Liver (tissue), 9 donors: ENCODE data around the gene ZBTB47. TPM values are rescaled to one million over a fixed set of nuclear protein-coding genes. Genes with fewer than 3 reads are reported as not detected.
A peak's percentile ranks its signal among the peaks of the same experiment; 100 is the strongest.

ENCODE experiments used
- DNase-seq: peaks from one replicate; pipeline ENCODE4 v3.0.0-alpha.2; 2017; ENCODE audit warnings: low spot score
- H3K27ac ChIP-seq, 2 donors: one replicate each; pipeline ENCODE4 v1.7.0; 2013; ENCODE audit warnings: inconsistent platforms in 2 of 2, low read length in 2 of 2, control low read depth in 1 of 2, low read depth in 1 of 2, mild to moderate bottlenecking in 1 of 2
- H3K27me3 ChIP-seq, 4 donors: one replicate each; pipeline versions ENCODE4 v1.6.1 to v1.7.0; 2013; ENCODE audit warnings: low read length in 3 of 4, inconsistent platforms in 1 of 4, mild to moderate bottlenecking in 1 of 4, moderate library complexity in 1 of 4; ENCODE audit not compliant: control insufficient read depth in 4 of 4, insufficient read depth in 4 of 4
- H3K36me3 ChIP-seq, 4 donors: one replicate each; pipeline versions ENCODE4 v1.6.1 to v1.7.0; 2013; ENCODE audit warnings: low read length in 3 of 4, mild to moderate bottlenecking in 3 of 4, low read depth in 1 of 4, moderate library complexity in 1 of 4; ENCODE audit not compliant: control insufficient read depth in 4 of 4, insufficient read depth in 3 of 4
- H3K4me1 ChIP-seq, 4 donors: one replicate each; pipeline versions ENCODE4 v1.6.1 to v1.7.0; 2013; ENCODE audit warnings: low read length in 3 of 4, mild to moderate bottlenecking in 3 of 4, moderate library complexity in 1 of 4; ENCODE audit not compliant: control insufficient read depth in 4 of 4, insufficient read depth in 4 of 4
- H3K4me3 ChIP-seq, 3 donors: one replicate each; pipeline versions ENCODE4 v1.6.1 to v1.7.0; 2013; ENCODE audit warnings: low read length in 3 of 3, control low read depth in 1 of 3, low read depth in 1 of 3, mild to moderate bottlenecking in 1 of 3
- H3K9ac ChIP-seq, 2 donors: one replicate each; pipeline ENCODE4 v1.7.0; 2013; ENCODE audit warnings: low read length in 2 of 2, mild to moderate bottlenecking in 2 of 2, moderate library complexity in 2 of 2, control low read depth in 1 of 2, low read depth in 1 of 2
- H3K9me3 ChIP-seq, 4 donors: one replicate each; pipeline versions ENCODE4 v1.6.1 to v1.7.0; 2013; ENCODE audit warnings: low read length in 3 of 4; ENCODE audit not compliant: control insufficient read depth in 4 of 4
- ATF3 ChIP-seq: IDR thresholded peaks from 2 replicates; pipeline ENCODE4 v1.6.1; 2016; ENCODE audit warnings: antibody characterized with exemption
- CTCF ChIP-seq: fragments of 150-350 bp; IDR thresholded peaks from 2 replicates; pipeline ENCODE4 v1.5.1; 2017; ENCODE audit warnings: improper control_type of control experiment, low read depth, low read length; ENCODE audit not compliant: missing input control
- EGR1 ChIP-seq, 2 donors: IDR thresholded peaks; 2 replicates each; pipeline ENCODE4 v1.6.1; 2016 to 2018; ENCODE audit warnings: antibody characterized with exemption in 2 of 2, low read depth in 2 of 2
- FOXA1 ChIP-seq: IDR thresholded peaks from 2 replicates; pipeline ENCODE4 v1.6.1; 2016; ENCODE audit warnings: antibody characterized with exemption
- FOXA2 ChIP-seq: IDR thresholded peaks from 2 replicates; pipeline ENCODE4 v1.6.1; 2016; ENCODE audit warnings: antibody characterized with exemption
- GABPA ChIP-seq, 2 donors: IDR thresholded peaks in 1 of 2; conservative IDR thresholded peaks in 1 of 2; 2 replicates each; pipeline ENCODE4 v1.6.1; 2016; ENCODE audit warnings: antibody characterized with exemption in 2 of 2, mild to moderate bottlenecking in 1 of 2, moderate library complexity in 1 of 2
- HNF4A ChIP-seq, 2 donors: conservative IDR thresholded peaks; 2 replicates each; pipeline ENCODE4 v1.6.1; 2016; ENCODE audit warnings: antibody characterized with exemption in 2 of 2, mild to moderate bottlenecking in 2 of 2
- HNF4G ChIP-seq: IDR thresholded peaks from 2 replicates; pipeline ENCODE4 v1.6.1; 2016; ENCODE audit warnings: antibody characterized with exemption
- JUND ChIP-seq, 2 donors: IDR thresholded peaks; 2 replicates each; pipeline ENCODE4 v1.6.1; 2016; ENCODE audit warnings: antibody characterized with exemption in 2 of 2
- MAX ChIP-seq: IDR thresholded peaks from 2 replicates; pipeline ENCODE4 v1.6.1; 2016; ENCODE audit warnings: antibody characterized with exemption
- NR2F2 ChIP-seq: IDR thresholded peaks from 2 replicates; pipeline ENCODE4 v1.6.1; 2016; ENCODE audit warnings: antibody characterized with exemption
- RAD21 ChIP-seq, 2 donors: IDR thresholded peaks; 2 replicates each; pipeline ENCODE4 v1.6.1; 2016; ENCODE audit warnings: antibody characterized with exemption in 2 of 2, mild to moderate bottlenecking in 2 of 2
- REST ChIP-seq: IDR thresholded peaks from 2 replicates; pipeline ENCODE4 v1.6.1; 2016; ENCODE audit warnings: antibody characterized with exemption, mild to moderate bottlenecking
- RXRA ChIP-seq, 2 donors: IDR thresholded peaks; 2 replicates each; pipeline ENCODE4 v1.6.1; 2017 to 2018; ENCODE audit warnings: antibody characterized with exemption in 2 of 2, mild to moderate bottlenecking in 1 of 2
- SP1 ChIP-seq: IDR thresholded peaks from 2 replicates; pipeline ENCODE4 v1.6.1; 2018; ENCODE audit warnings: antibody characterized with exemption, mild to moderate bottlenecking
- TAF1 ChIP-seq: conservative IDR thresholded peaks from 2 replicates; pipeline ENCODE4 v1.6.1; 2016; ENCODE audit warnings: antibody characterized with exemption, mild to moderate bottlenecking
- YY1 ChIP-seq: IDR thresholded peaks from 2 replicates; pipeline ENCODE4 v1.6.1; 2016; ENCODE audit warnings: antibody characterized with exemption, mild to moderate bottlenecking
- ZBTB33 ChIP-seq: IDR thresholded peaks from 2 replicates; pipeline ENCODE4 v1.6.1; 2016; ENCODE audit warnings: antibody characterized with exemption
- WGBS: extraction: QIAGEN DNeasy Blood & Tissue Kit; methylation state at CpG from one replicate; pipeline ENCODE4 v1.1.7; 2013; 5-methylcytosine and 5-hydroxymethylcytosine counted together
- polyA plus RNA-seq, 2 donors: library from polyadenylated mRNA; stranded (reverse) in 1 of 2; unstranded in 1 of 2; fragments of 200-250 nt in 1 of 2; fragments of >200 nt in 1 of 2; fragmentation: Nextera tagmentation in 1 of 2; extraction: Ambion mirVana in 1 of 2; gene quantifications; one replicate each; pipeline versions ENCODE4 v1.2.1 to v1.2.3, GENCODE V29; 2013 to 2015
- total RNA-seq, 2 donors: library from RNA; depleted of rRNA; stranded (reverse); fragments of >200 nt; gene quantifications; one replicate each; pipeline ENCODE4 v1.2.3, GENCODE V29; 2014
- donor health status: healthy.
- donor health status: healthy.
- donor health status: healthy.
- donor health status: healthy.
- donor health status: healthy.

Gene ZBTB47
- total and polyA plus RNA-seq, 4 donors: 0.42 to 7.4 (median 4.2) TPM

GRCh38 chr3:42701371-42702065 lies 48.0 kb downstream of the ZBTB47 start:
- Histone ChIP-seq H3K9me3 (no peaks in the 10 kb centered on the region), H3K9ac (no peak overlapping the region), H3K36me3 (no peaks in the 10 kb centered on the region), H3K4me3 (no peak overlapping the region), H3K27ac (no peak overlapping the region), H3K27me3 (no peaks in the 10 kb centered on the region), H3K4me1 (no peaks in the 10 kb centered on the region)
- TF ChIP-seq FOXA1 (no peak), REST (peak; percentile 98), EGR1 (IDR thresholded peaks at IDR 0.05; ENCODE audit: low read depth in 2 of 2) (no peak)
- WGBS: 46% methylated on average over 15 of the region's 15 CpGs
- DNase-seq: peak; percentile 65

GRCh38 chr3:42702066-42702951 lies 48.8 kb downstream of the ZBTB47 start, which contains the start of gene HHATL:
Gene HHATL (minus strand): TSS chr3:42702798. CDS start chr3:42700826, 1,972 bp downstream.
- no peak for DNase-seq

More at GRCh38 chr3:42702066-42702951, 48.8 kb downstream of the ZBTB47 start, which contains the start of gene HHATL:
- Histone ChIP-seq H3K27me3 (no peaks in the 10 kb centered on the region), H3K9ac (no peak within 1 kb of the TSS), H3K9me3 (no peaks in the 10 kb centered on the region), H3K27ac (no peak within 1 kb of the TSS), H3K4me1 (no peaks in the 10 kb centered on the region), H3K4me3 (no peak within 1 kb of the TSS), H3K36me3 (no peaks in the 10 kb centered on the region)
- WGBS: 79% methylated on average over 21 of the region's 21 CpGs
- TF ChIP-seq HNF4G (no peak), EGR1 (IDR thresholded peaks at IDR 0.05; ENCODE audit: low read depth in 2 of 2) (no peak), JUND (IDR thresholded peaks at IDR 0.05) (no peak), NR2F2 (no peak), CTCF (no peak), RXRA (IDR thresholded peaks at IDR 0.05) (no peak), FOXA2 (no peak), HNF4A (conservative IDR thresholded peaks at IDR 0.05) (no peak), YY1 (no peak), MAX (no peak), RAD21 (IDR thresholded peaks at IDR 0.05) (no peak), ATF3 (no peak), GABPA (IDR thresholded peaks at IDR 0.05 in 1 of 2, conservative IDR thresholded peaks at IDR 0.05 in 1 of 2) (no peak), TAF1 (no peak), FOXA1 (no peak), SP1 (no peak), REST (no peak), ZBTB33 (no peak)
